Activated CD4-positive, alpha-beta T cell treated with anti-CD3 and anti-CD28 coated beads for 36 hours (primary cell): ENCODE measurements around the gene C3orf18. TPM values are rescaled to one million over a fixed set of nuclear protein-coding genes. Genes with fewer than 3 reads are reported as not detected.
A peak's percentile ranks its signal among the peaks of the same experiment; 100 is the strongest.

Source experiments
- ATAC-seq: fragments of 200-7000 bp; cut with Tn5 transposase; one replicate; pipeline ENCODE4 v1.10.0; 2021; ENCODE audit warnings: mild to moderate bottlenecking, moderate library complexity
- CTCF ChIA-PET: fragments of 350-600 bp; sonication (Branson Sonifier 250); formaldehyde crosslinking; loops from one replicate; lab custom pipeline; 2021; ENCODE audit warnings: antibody characterized with exemption; lab: Charles Lee
- POLR2A ChIA-PET: fragments of 350-600 bp; sonication (Branson Sonifier 250); formaldehyde crosslinking; loops from one replicate; lab custom pipeline; 2021; ENCODE audit warnings: antibody characterized with exemption, inconsistent platforms; lab: Charles Lee
- DNase-seq: peaks from one replicate; pipeline ENCODE4 v3.0.0-alpha.2; 2020
- H3K27ac Mint-ChIP-seq: one replicate; pipeline ENCODE4 v1.8.0; 2021; ENCODE audit warnings: mixed read lengths
- H3K27me3 Mint-ChIP-seq: one replicate; pipeline ENCODE4 v1.8.0; 2021; ENCODE audit warnings: mixed read lengths
- H3K36me3 Mint-ChIP-seq: one replicate; pipeline ENCODE4 v1.8.0; 2021; ENCODE audit warnings: low read depth, mixed read lengths
- H3K4me1 Mint-ChIP-seq: one replicate; pipeline ENCODE4 v1.8.0; 2021; ENCODE audit warnings: mixed read lengths
- H3K4me3 Mint-ChIP-seq: one replicate; pipeline ENCODE4 v1.8.0; 2021; ENCODE audit warnings: mild to moderate bottlenecking, moderate library complexity, mixed read lengths
- H3K9me3 Mint-ChIP-seq: one replicate; pipeline ENCODE4 v1.8.0; 2021; ENCODE audit warnings: low read depth, mixed read lengths
- intact Hi-C, 2 experiments: fragments of 100-400 bp; cut with DNase I in 1 of 2; cut with micrococcal nuclease in 1 of 2; formaldehyde crosslinking; loops; one replicate each; pipeline versions ENCODE4 v1.14.2 to v1.15.1; 2022 to 2024; cut with DNase I, micrococcal nuclease
- total RNA-seq, 2 experiments: library from RNA; stranded (reverse); gene quantifications; one replicate each; pipeline ENCODE4 v1.2.3, GENCODE V29; 2021

Gene C3orf18
- total RNA-seq, 2 experiments from 2014 or later = 31.7 to 31.9 TPM

- H3K36me3 Mint-ChIP-seq = peaks cover 45% of the 10 kb centered on the region
- H3K27me3 Mint-ChIP-seq = no peaks in the 10 kb centered on the region
- ChIA-PET POLR2A (interaction anchor here (9.2 kb wide), 1 partner anchor 16 kb away, joined by 228 read pairs; the partner anchor contains the start of gene CISH), CTCF (interaction anchor here (1.5 to 10.4 kb wide), 2 partner anchors 14 to 22 kb away, joined by 4 to 339 read pairs; partner anchors contain the start of genes CISH and MAPKAPK3)
- H3K4me3 Mint-ChIP-seq = no peak overlapping the region
- peak overlapping the region; percentile 100 for H3K27ac Mint-ChIP-seq
- H3K4me1 Mint-ChIP-seq = peaks cover 77% of the 10 kb centered on the region
- intact Hi-C loops = no loop called here
- ATAC-seq (no peak), DNase-seq (peak; percentile 25)
- H3K9me3 Mint-ChIP-seq = no peaks in the 10 kb centered on the region
Measured at GRCh38 chr3:50594253-50594785, 26.8 kb upstream of the C3orf18 start.

GRCh38 chr3:50592568-50592967 lies 25.0 kb upstream of the C3orf18 start:
- peak; percentile 47 for DNase-seq
- Mint-ChIP-seq H3K4me1 (peaks cover 79% of the 10 kb centered on the region), H3K27ac (peak overlapping the region; percentile 100), H3K36me3 (peaks cover 49% of the 10 kb centered on the region), H3K27me3 (no peaks in the 10 kb centered on the region), H3K9me3 (no peaks in the 10 kb centered on the region), H3K4me3 (peak overlapping the region; percentile 64)
- POLR2A ChIA-PET = interaction anchor here (0.6 to 9.2 kb wide), 5 partner anchors 10 to 1674 kb away, joined by 3 to 585 read pairs (median 228); partner anchors contain the start of genes ARIH2, CISH and HEMK1
- CTCF ChIA-PET = interaction anchor here (0.6 to 10.4 kb wide), 6 partner anchors 15 to 271 kb away, joined by 3 to 339 read pairs (median 4); partner anchors contain the start of genes C3orf18, CISH, HEMK1 and MAPKAPK3
- intact Hi-C loops = no loop called here
- no peak for ATAC-seq

GRCh38 chr3:50591196-50591741 lies 23.7 kb upstream of the C3orf18 start:
- Mint-ChIP-seq H3K4me1 (peaks cover 92% of the 10 kb centered on the region), H3K4me3 (peak overlapping the region; percentile 57), H3K9me3 (no peaks in the 10 kb centered on the region), H3K36me3 (peaks cover 52% of the 10 kb centered on the region), H3K27ac (peak overlapping the region; percentile 100), H3K27me3 (no peaks in the 10 kb centered on the region)
- POLR2A ChIA-PET = interaction anchor here (0.9 to 9.2 kb wide), 9 partner anchors 11 to 1687 kb away, joined by 3 to 585 read pairs (median 4); partner anchors contain the start of genes C3orf18, CISH, DCAF1 and HEMK1
- intact Hi-C loops = no loop called here
- CTCF ChIA-PET = interaction anchor here (0.7 to 10.4 kb wide), 5 partner anchors 17 to 84 kb away, joined by 3 to 339 read pairs (median 4); partner anchors contain the start of genes C3orf18, CISH, HEMK1 and MAPKAPK3
- peak; percentile 10 for ATAC-seq
- peak; percentile 63 for DNase-seq

DNA sequence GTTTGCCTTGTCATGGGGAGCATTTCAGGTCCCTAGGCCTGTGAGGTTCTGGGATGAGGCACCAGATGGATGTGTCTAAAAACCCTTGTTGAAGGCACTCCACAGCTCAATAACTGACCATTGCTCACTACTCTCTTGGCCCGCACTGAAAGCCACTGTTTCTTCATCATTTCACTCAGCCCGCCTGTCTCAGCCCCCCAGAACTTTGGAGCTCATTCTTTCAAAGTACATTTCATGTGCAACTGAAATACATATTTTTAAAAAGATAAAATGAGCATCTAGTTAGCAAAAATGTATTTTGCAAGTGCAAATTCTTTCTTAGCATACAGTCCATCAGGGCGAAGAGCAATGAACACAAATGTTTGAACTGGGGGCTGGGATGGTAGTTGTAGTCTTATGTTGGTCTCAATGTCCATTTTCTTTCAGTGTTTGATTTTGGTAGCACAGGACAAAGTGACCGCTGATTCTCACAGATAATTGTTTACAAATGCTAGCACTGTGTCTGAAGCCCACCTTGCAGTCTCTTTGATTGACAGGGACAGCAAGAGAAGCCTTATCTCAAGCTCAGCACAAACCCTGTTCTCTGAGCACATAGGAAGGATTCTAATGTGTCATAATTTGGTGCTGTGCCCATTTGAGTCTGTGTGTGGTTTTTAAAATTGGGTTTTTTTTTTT lies 21.3 kb upstream of the C3orf18 start:
- ChIA-PET POLR2A (interaction anchor here (0.6 to 9.2 kb wide), 9 partner anchors 13 to 1566 kb away, joined by 3 to 585 read pairs (median 4); partner anchors contain the start of genes C3orf18, CISH, HEMK1 and MAPKAPK3), CTCF (interaction anchor here (0.6 to 10.4 kb wide), 4 partner anchors 18 to 86 kb away, joined by 4 to 339 read pairs (median 95); partner anchors contain the start of genes C3orf18, CISH, DOCK3 and HEMK1)
- H3K4me1 Mint-ChIP-seq = peaks cover 95% of the 10 kb centered on the region
- H3K27me3 Mint-ChIP-seq = no peaks in the 10 kb centered on the region
- peaks cover 52% of the 10 kb centered on the region for H3K36me3 Mint-ChIP-seq
- ATAC-seq (no peak), DNase-seq (no peak)
- H3K27ac Mint-ChIP-seq = peak overlapping the region; percentile 100
- no peaks in the 10 kb centered on the region for H3K9me3 Mint-ChIP-seq
- peak overlapping the region; percentile 42 for H3K4me3 Mint-ChIP-seq
- intact Hi-C loops = loop anchor here (1.0 kb wide), 1 partner anchor 16 kb away; no protein-coding TSS in a partner anchor

DNA sequence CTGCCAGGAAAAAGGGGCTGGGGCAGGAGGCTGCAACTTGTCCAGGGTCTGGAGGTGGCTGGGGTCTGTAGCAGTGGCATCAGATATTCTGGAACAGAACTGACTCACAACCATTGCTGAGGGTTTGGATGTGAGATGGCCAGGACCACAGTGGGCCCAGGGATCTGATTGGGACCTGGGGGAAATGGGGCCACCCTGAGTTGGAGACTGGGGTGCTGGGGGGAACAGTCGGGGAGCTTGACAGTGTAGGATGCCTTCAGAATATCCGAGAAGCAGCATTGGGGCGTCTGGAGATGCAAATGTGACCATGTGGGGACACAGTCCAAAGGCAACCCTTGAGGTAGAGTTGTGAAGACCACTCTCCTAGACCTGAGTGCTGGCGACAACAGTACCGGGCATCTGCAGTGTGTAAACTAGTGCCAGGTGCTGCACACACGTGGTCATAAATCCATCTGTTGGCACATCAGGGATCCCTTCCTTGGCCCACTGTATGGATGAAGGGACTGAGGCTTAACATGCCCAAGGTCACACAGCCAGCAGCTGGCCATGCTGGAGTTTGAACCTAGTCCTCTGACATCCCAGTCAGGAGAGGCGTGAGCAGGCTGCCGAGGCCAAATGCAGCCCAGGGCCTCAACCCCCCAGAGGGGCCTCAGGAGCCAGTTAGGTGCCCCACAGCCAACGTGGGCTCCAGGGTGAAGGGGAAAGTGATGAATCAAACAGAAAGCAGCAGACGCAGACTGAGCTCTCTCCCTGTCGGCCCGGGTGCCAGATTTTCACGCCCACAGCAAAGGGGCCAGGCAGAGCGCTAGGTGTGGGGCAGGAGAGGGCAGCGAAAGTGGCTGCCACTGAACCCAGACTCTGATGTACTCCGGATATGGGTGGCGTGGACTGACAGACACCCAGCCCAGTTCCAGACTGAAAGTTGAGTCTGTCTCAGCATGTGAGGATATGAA lies 20.5 kb upstream of the C3orf18 start:
- Mint-ChIP-seq H3K4me3 (peak overlapping the region; percentile 42), H3K27me3 (no peaks in the 10 kb centered on the region), H3K36me3 (peaks cover 54% of the 10 kb centered on the region), H3K9me3 (no peaks in the 10 kb centered on the region), H3K27ac (peak overlapping the region; percentile 100), H3K4me1 (peaks cover 95% of the 10 kb centered on the region)
- ATAC-seq (peak; percentile 49), DNase-seq (peak; percentile 94)
- intact Hi-C loops = loop anchor here (1.0 kb wide), 1 partner anchor 15 kb away; no protein-coding TSS in a partner anchor
- POLR2A ChIA-PET = interaction anchor here (0.6 to 9.2 kb wide), 9 partner anchors 14 to 1567 kb away, joined by 3 to 585 read pairs (median 4); partner anchors contain the start of genes C3orf18, CISH, HEMK1 and MAPKAPK3
- CTCF ChIA-PET = interaction anchor here (0.6 to 10.4 kb wide), 7 partner anchors 17 to 160 kb away, joined by 3 to 339 read pairs (median 5); partner anchors contain the start of genes C3orf18, CISH, DOCK3 and HEMK1

GRCh38 chr3:50587373-50587772 lies 19.8 kb upstream of the C3orf18 start:
- intact Hi-C loops = no loop called here
- peaks cover 56% of the 10 kb centered on the region for H3K36me3 Mint-ChIP-seq
- ChIA-PET POLR2A (interaction anchor here (0.9 to 9.2 kb wide), 5 partner anchors 14 to 28 kb away, joined by 4 to 585 read pairs (median 228); partner anchors contain the start of genes C3orf18, CISH and HEMK1), CTCF (interaction anchor here (0.6 to 10.4 kb wide), 6 partner anchors 16 to 159 kb away, joined by 3 to 339 read pairs (median 5); partner anchors contain the start of genes C3orf18, CISH, HEMK1 and MAPKAPK3)
- DNase-seq (peak; percentile 24), ATAC-seq (no peak)
- H3K9me3 Mint-ChIP-seq = no peaks in the 10 kb centered on the region
- peaks cover 92% of the 10 kb centered on the region for H3K4me1 Mint-ChIP-seq
- H3K4me3 Mint-ChIP-seq = peak overlapping the region; percentile 42
- H3K27me3 Mint-ChIP-seq = no peaks in the 10 kb centered on the region
- H3K27ac Mint-ChIP-seq = peak overlapping the region; percentile 100

DNA sequence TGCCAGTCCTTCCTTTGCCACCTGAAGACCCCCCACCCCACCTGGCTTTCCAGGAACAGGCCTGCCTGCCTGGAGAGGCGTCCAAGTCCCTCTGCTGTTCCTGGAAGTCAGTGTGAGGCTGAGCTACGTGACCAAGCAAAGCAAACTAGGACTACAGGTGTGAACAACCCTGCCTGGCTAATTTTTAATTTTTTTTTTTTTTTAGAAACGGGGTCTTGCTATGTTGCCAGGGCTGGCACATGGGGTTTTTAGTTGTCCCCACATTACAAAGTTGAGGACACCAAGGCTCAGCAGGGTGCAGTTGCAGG lies 19.2 kb upstream of the C3orf18 start:
- ATAC-seq (no peak), DNase-seq (no peak)
- Mint-ChIP-seq H3K36me3 (peaks cover 61% of the 10 kb centered on the region), H3K27ac (peak overlapping the region; percentile 100), H3K4me1 (peaks cover 88% of the 10 kb centered on the region), H3K27me3 (no peaks in the 10 kb centered on the region), H3K4me3 (no peak overlapping the region), H3K9me3 (no peaks in the 10 kb centered on the region)
- ChIA-PET CTCF (interaction anchor here (0.6 to 10.4 kb wide), 4 partner anchors 15 to 33 kb away, joined by 3 to 339 read pairs (median 95); partner anchors contain the start of genes C3orf18, CISH, HEMK1 and MAPKAPK3), POLR2A (interaction anchor here (0.9 to 9.2 kb wide), 6 partner anchors 13 to 29 kb away, joined by 4 to 585 read pairs (median 116); partner anchors contain the start of genes C3orf18, CISH and HEMK1)
- intact Hi-C loops = no loop called here

- no peaks in the 10 kb centered on the region for H3K9me3 Mint-ChIP-seq
- peaks cover 82% of the 10 kb centered on the region for H3K4me1 Mint-ChIP-seq
- ATAC-seq (peak; percentile 7), DNase-seq (peak; percentile 81)
- peak overlapping the region; percentile 100 for H3K27ac Mint-ChIP-seq
- H3K36me3 Mint-ChIP-seq = peaks cover 66% of the 10 kb centered on the region
- H3K27me3 Mint-ChIP-seq = no peaks in the 10 kb centered on the region
- ChIA-PET POLR2A (interaction anchor here (0.6 to 9.2 kb wide), 7 partner anchors 12 to 235 kb away, joined by 3 to 585 read pairs (median 5); partner anchors contain the start of genes C3orf18, CISH and HEMK1), CTCF (interaction anchor here (1.2 to 10.4 kb wide), 5 partner anchors 15 to 67 kb away, joined by 3 to 339 read pairs (median 5); partner anchors contain the start of genes C3orf18, CISH, HEMK1 and MAPKAPK3)
- intact Hi-C loops = no loop called here
- H3K4me3 Mint-ChIP-seq = peak overlapping the region; percentile 10
Measured at GRCh38 chr3:50585919-50586762, 18.6 kb upstream of the C3orf18 start.

GRCh38 chr3:50584391-50584790 lies 16.8 kb upstream of the C3orf18 start:
- POLR2A ChIA-PET = interaction anchor here (1.5 kb wide), 1 partner anchor 17 kb away, joined by 7 read pairs; no protein-coding TSS in a partner anchor

More at GRCh38 chr3:50584391-50584790, 16.8 kb upstream of the C3orf18 start:
- Mint-ChIP-seq H3K4me3 (no peak overlapping the region), H3K36me3 (peaks cover 78% of the 10 kb centered on the region), H3K27ac (peak overlapping the region; percentile 100), H3K4me1 (peaks cover 68% of the 10 kb centered on the region), H3K27me3 (no peaks in the 10 kb centered on the region), H3K9me3 (no peaks in the 10 kb centered on the region)
- no peak for ATAC-seq
- CTCF ChIA-PET = interaction anchor here (19.8 kb wide), 1 partner anchor 25 kb away, joined by 647 read pairs; the partner anchor contains the start of genes CISH and MAPKAPK3
- intact Hi-C loops = no loop called here
- no peak for DNase-seq
